HCT116 (cell line): Measurements from ENCODE around the gene FCHO2. TPM values are rescaled to one million over a fixed set of nuclear protein-coding genes. Genes with fewer than 3 reads are reported as not detected.

Experiments used
- ATAC-seq: fragments of 200-7000 bp; cut with Tn5 transposase; 2 replicates; pipeline ENCODE4 v1.9.1; 2020; ENCODE audit warnings: mild to moderate bottlenecking, moderate library complexity
- BruUV-seq: library from RNA; stranded (reverse); fragments of 400-500 nt; replicated peaks from 2 replicates; lab custom pipeline; 2021; lab: Mats Ljungman, UMichigan
- CTCF ChIA-PET: fragments of 300-600 bp; sonication (Branson Sonifier 250); formaldehyde crosslinking; loops from one replicate; lab custom pipeline; 2021; ENCODE audit warnings: antibody characterized with exemption; lab: Charles Lee
- POLR2A ChIA-PET: fragments of 300-600, 350-600 bp; sonication (Branson Sonifier 250); formaldehyde crosslinking; loops from one replicate; lab custom pipeline; 2021; ENCODE audit warnings: antibody characterized with exemption; lab: Charles Lee
- RAD21 ChIA-PET, 2 experiments: fragments of 300-600 bp; sonication (Branson Sonifier 250); formaldehyde crosslinking; loops; one replicate each; lab custom pipeline; 2023; ENCODE audit warnings: low total read pairs in 2 of 2; ENCODE audit not compliant: uncharacterized antibody in 2 of 2, unreplicated experiment in 2 of 2, low non-redundant PET in 1 of 2; lab: Charles Lee
- DNase-seq: peaks from one replicate; pipeline ENCODE4 v3.0.0-alpha.2; 2010; ENCODE audit warnings: low read depth, low spot score
- H2AFZ ChIP-seq: fragments of 200-600 bp; shearing (Covaris generic), sonication (generic); 2 replicates; pipeline ENCODE4 v1.6.1; 2017; ENCODE audit warnings: low read depth, mixed run types, mixed read lengths, antibody characterized with exemption, low read length; ENCODE audit not compliant: poor library complexity, severe bottlenecking
- H3K27ac ChIP-seq: 2 replicates; pipeline ENCODE4 v1.5.1; 2012; ENCODE audit warnings: low read depth, low read length
- H3K27me3 ChIP-seq: fragments of 200-600 bp; sonication (generic); 2 replicates; pipeline ENCODE4 v1.6.1; 2016; ENCODE audit warnings: mixed run types, low read length, mixed read lengths; ENCODE audit not compliant: insufficient read depth
- H3K36me3 ChIP-seq, 2 experiments: fragments of 200-500 bp in 1 of 2; fragments of 200-600 bp in 1 of 2; sonication (Bioruptor generic) in 1 of 2; sonication (generic) in 1 of 2; 2 replicates each; pipeline versions ENCODE4 v1.5.1 to v1.6.1; 2014 to 2016; ENCODE audit warnings: low read length in 2 of 2, inconsistent platforms in 1 of 2, mixed read lengths in 1 of 2, mixed run types in 1 of 2; ENCODE audit not compliant: insufficient read depth in 2 of 2, control insufficient read depth in 1 of 2
- H3K4me1 ChIP-seq, 2 experiments: fragments of 200-600 bp in 1 of 2; sonication (generic) in 1 of 2; 2 replicates each; pipeline versions ENCODE4 v1.5.1 to v1.6.1; 2012 to 2017; ENCODE audit warnings: low read length in 2 of 2, inconsistent platforms in 1 of 2, mild to moderate bottlenecking in 1 of 2, mixed read lengths in 1 of 2, mixed run types in 1 of 2, moderate library complexity in 1 of 2; ENCODE audit not compliant: insufficient read depth in 2 of 2, control insufficient read depth in 1 of 2
- H3K4me2 ChIP-seq: fragments of 200-600 bp; sonication (generic); 2 replicates; pipeline ENCODE4 v1.6.1; 2017; ENCODE audit warnings: mixed run types, low read length, mixed read lengths
- H3K4me3 ChIP-seq, 2 experiments: fragments of 200-600 bp in 1 of 2; sonication (generic) in 1 of 2; replicated peaks in 1 of 2; 2 replicates each; pipeline ENCODE4 v1.5.1; 2011 to 2016; ENCODE audit warnings: low read length in 2 of 2, control low read depth in 1 of 2, low read depth in 1 of 2, mild to moderate bottlenecking in 1 of 2, mixed read lengths in 1 of 2, mixed run types in 1 of 2
- H3K79me2 ChIP-seq: fragments of 200-600 bp; sonication (generic); 2 replicates; pipeline ENCODE4 v1.6.1; 2017; ENCODE audit warnings: mild to moderate bottlenecking, mixed run types, low read length, moderate library complexity, mixed read lengths; ENCODE audit not compliant: insufficient read depth
- H3K9ac ChIP-seq: fragments of 200-600 bp; sonication (generic); 2 replicates; pipeline ENCODE4 v1.6.1; 2016; ENCODE audit warnings: low read length, mixed read lengths
- H3K9me2 ChIP-seq: fragments of 200-600 bp; sonication (generic), shearing (Covaris generic); 2 replicates; pipeline ENCODE4 v1.6.1; 2017; ENCODE audit warnings: mixed run types, mild to moderate bottlenecking, moderate library complexity; ENCODE audit not compliant: insufficient read depth
- H3K9me3 ChIP-seq, 2 experiments: fragments of 200-500 bp in 1 of 2; fragments of 200-600 bp in 1 of 2; sonication (Bioruptor generic) in 1 of 2; sonication (generic) in 1 of 2; 2 replicates each; pipeline ENCODE4 v1.6.1; 2014 to 2017; ENCODE audit warnings: low read length in 2 of 2, mixed read lengths in 2 of 2, inconsistent platforms in 1 of 2, low read depth in 1 of 2, mild to moderate bottlenecking in 1 of 2, mixed run types in 1 of 2, moderate library complexity in 1 of 2; ENCODE audit not compliant: control insufficient read depth in 1 of 2, insufficient read depth in 1 of 2
- H4K20me1 ChIP-seq: fragments of 200-600 bp; sonication (generic), shearing (Covaris generic); 2 replicates; pipeline ENCODE4 v1.6.1; 2017; ENCODE audit warnings: mixed run types, mild to moderate bottlenecking, moderate library complexity; ENCODE audit not compliant: insufficient read depth
- ATF3 ChIP-seq: IDR thresholded peaks from 2 replicates; pipeline ENCODE4 v1.6.1; 2012
- CBX3 ChIP-seq: IDR thresholded peaks from 2 replicates; pipeline ENCODE4 v1.6.1; 2012; ENCODE audit warnings: low read depth
- CTCF ChIP-seq, 3 experiments: fragments of 200-600 bp in 1 of 3; sonication (generic) in 1 of 3; IDR thresholded peaks in 2 of 3; conservative IDR thresholded peaks in 1 of 3; 2 replicates each; pipeline ENCODE4 v1.5.1; 2012 to 2017; ENCODE audit warnings: low read depth in 2 of 3, low read length in 2 of 3, antibody characterized with exemption in 1 of 3, borderline replicate concordance in 1 of 3, control low read depth in 1 of 3, mild to moderate bottlenecking in 1 of 3, mixed read lengths in 1 of 3, mixed run types in 1 of 3, moderate library complexity in 1 of 3; ENCODE audit not compliant: insufficient read depth in 1 of 3
- EGR1 ChIP-seq: IDR thresholded peaks from 2 replicates; pipeline ENCODE4 v1.6.1; 2012; ENCODE audit warnings: low read depth
- ELF1 ChIP-seq: IDR thresholded peaks from 2 replicates; pipeline ENCODE4 v1.6.1; 2012; ENCODE audit warnings: low read depth, borderline replicate concordance
- FOSL1 ChIP-seq: IDR thresholded peaks from 2 replicates; pipeline ENCODE4 v1.6.1; 2012; ENCODE audit warnings: low read depth
- JUND ChIP-seq: IDR thresholded peaks from 2 replicates; pipeline ENCODE4 v1.6.1; 2012
- MAX ChIP-seq: IDR thresholded peaks from 2 replicates; pipeline ENCODE4 v1.6.1; 2012
- POLR2A ChIP-seq: IDR thresholded peaks from 2 replicates; pipeline ENCODE4 v1.7.0; 2011; ENCODE audit warnings: borderline replicate concordance; ENCODE audit not compliant: insufficient read depth, insufficient read length; ENCODE audit errors: extremely low read depth
- POLR2AphosphoS5 ChIP-seq: IDR thresholded peaks from 2 replicates; pipeline ENCODE4 v1.6.1; 2011; ENCODE audit warnings: mild to moderate bottlenecking, low read depth, low read length, moderate library complexity
- RAD21 ChIP-seq: IDR thresholded peaks from 2 replicates; pipeline ENCODE4 v1.6.1; 2012; ENCODE audit warnings: low read depth, mild to moderate bottlenecking
- REST ChIP-seq: IDR thresholded peaks from 2 replicates; pipeline ENCODE4 v1.6.1; 2012; ENCODE audit warnings: low read depth
- SIN3A ChIP-seq: IDR thresholded peaks from 2 replicates; pipeline ENCODE4 v1.6.1; 2012; ENCODE audit warnings: low read depth
- SP1 ChIP-seq: IDR thresholded peaks from 2 replicates; pipeline ENCODE4 v1.6.1; 2012; ENCODE audit warnings: low read depth
- SRF ChIP-seq: IDR thresholded peaks from 2 replicates; pipeline ENCODE4 v1.6.1; 2012; ENCODE audit warnings: low read depth
- TCF7L2 ChIP-seq: IDR thresholded peaks from 2 replicates; pipeline ENCODE4 v1.7.0; 2011; ENCODE audit warnings: borderline replicate concordance, inconsistent platforms; ENCODE audit not compliant: insufficient read depth, insufficient read length; ENCODE audit errors: extremely low read depth
- YY1 ChIP-seq: IDR thresholded peaks from 2 replicates; pipeline ENCODE4 v1.6.1; 2011; ENCODE audit warnings: low read length, low read depth, moderate library complexity, mild to moderate bottlenecking; ENCODE audit not compliant: insufficient replicate concordance; ENCODE audit errors: extremely low read depth
- ZBTB33 ChIP-seq: IDR thresholded peaks from 2 replicates; pipeline ENCODE4 v1.6.1; 2011; ENCODE audit warnings: mild to moderate bottlenecking, low read length, moderate library complexity; ENCODE audit not compliant: insufficient replicate concordance; ENCODE audit errors: extremely low read depth
- ZFX ChIP-seq: fragments of 450-650 bp; IDR thresholded peaks from 2 replicates; pipeline ENCODE4 v1.6.1; 2017
- ZNF274 ChIP-seq: fragments of 200-500 bp; sonication (Bioruptor generic); IDR thresholded peaks from 2 replicates; pipeline ENCODE4 v1.6.1; 2014; ENCODE audit warnings: mild to moderate bottlenecking, low read depth, low read length, inconsistent platforms
- intact Hi-C: fragments of 100-400 bp; cut with micrococcal nuclease; formaldehyde crosslinking; loops from 2 replicates; pipeline ENCODE4 v1.10.0; 2022
- total RNA-seq: library from RNA; stranded (reverse); gene quantifications from one replicate; pipeline ENCODE4 v1.2.1, GENCODE V29; 2021; ENCODE audit not compliant: unreplicated experiment

FCHO2 gene
- total RNA-seq, 1 experiment from 2014 or later: 18.7 TPM

- no peak for DNase-seq
- RAD21 ChIA-PET: no interaction called here
- TF ChIP-seq CBX3 (no peak), EGR1 (no peak), SRF (no peak), POLR2AphosphoS5 (no peak), YY1 (no peak), JUND (no peak), ZNF274 (no peak), ELF1 (no peak), MAX (no peak), REST (no peak), ATF3 (no peak), RAD21 (no peak), ZBTB33 (no peak), TCF7L2 (no peak), CTCF (IDR thresholded peaks at IDR 0.05 in 2 of 3, conservative IDR thresholded peaks at IDR 0.05 in 1 of 3; ENCODE audit: borderline replicate concordance in 1 of 3, insufficient read depth in 1 of 3, low read depth in 2 of 3, low read length in 2 of 3) (no peak), POLR2A (no peak), ZFX (no peak), SIN3A (no peak), SP1 (no peak), FOSL1 (no peak)
- Histone ChIP-seq H3K4me3 (no peak overlapping the region), H3K27ac (no peak overlapping the region), H3K36me3 (no peaks in the 10 kb centered on the region), H3K27me3 (no peaks in the 10 kb centered on the region), H2AFZ (no peak overlapping the region), H3K9me3 (no peaks in the 10 kb centered on the region), H3K9me2 (no peaks in the 10 kb centered on the region), H3K79me2 (no peaks in the 10 kb centered on the region), H3K4me2 (no peak overlapping the region), H3K9ac (no peak overlapping the region), H3K4me1 (no peaks in the 10 kb centered on the region), H4K20me1 (no peaks in the 10 kb centered on the region)
- intact Hi-C loops: no loop called here
- BruUV-seq: no TSS peak
- POLR2A ChIA-PET: no interaction called here
- CTCF ChIA-PET: no interaction called here
- no peak for ATAC-seq
These were observed 18.3 kb upstream of the FCHO2 start for GRCh38 chr5:72937517-72938061.
